GM19452 (cell line): ENCODE results near the gene RNF13.
"Not testable (repeated sequence)": the region's sequence is repeated elsewhere in the genome, so short reads cannot be mapped to it uniquely, and the experiment has no call there.

Source experiments
- ATAC-seq: cut with Tn5 transposase; IDR thresholded peaks from one replicate; pipeline ENCODE4 v1.9.1; 2021; ENCODE audit not compliant: unreplicated experiment

Gene RNF13

GRCh38 chr3:149894205-149894604, 81.2 kb downstream of the RNF13 start:
- no peak for ATAC-seq

GRCh38 chr3:149895339-149895738, 82.3 kb downstream of the RNF13 start:
- no peak for ATAC-seq

- ATAC-seq = no peak
Observed at GRCh38 chr3:149895769-149896168, 82.8 kb downstream of the RNF13 start.

GRCh38 chr3:149898771-149899170, 85.8 kb downstream of the RNF13 start:
- no peak for ATAC-seq

- no peak for ATAC-seq
Observed at GRCh38 chr3:149900322-149900721, 87.3 kb downstream of the RNF13 start.

GRCh38 chr3:149901770-149902169, 88.8 kb downstream of the RNF13 start:
- no peak for ATAC-seq

GRCh38 chr3:149902498-149903139, 89.6 kb downstream of the RNF13 start:
- ATAC-seq = no peak

GRCh38 chr3:149906036-149906435, 93.0 kb downstream of the RNF13 start:
- ATAC-seq = no peak

- ATAC-seq = no peak
Observed at GRCh38 chr3:149908424-149908957, 95.5 kb downstream of the RNF13 start.

GRCh38 chr3:149909923-149910322, 96.9 kb downstream of the RNF13 start:
- ATAC-seq = no peak

GRCh38 chr3:149917124-149917667, 104.2 kb downstream of the RNF13 start:
- no peak for ATAC-seq

- ATAC-seq = no peak
Observed at GRCh38 chr3:149919509-149919908, 106.5 kb downstream of the RNF13 start.

- ATAC-seq = no peak
Observed at GRCh38 chr3:149920119-149920518, 107.1 kb downstream of the RNF13 start.

- ATAC-seq = no peak
Observed at GRCh38 chr3:149933008-149933407, 120.0 kb downstream of the RNF13 start.

GRCh38 chr3:149933858-149934257, 120.8 kb downstream of the RNF13 start:
- ATAC-seq = no peak

- no peak for ATAC-seq
Observed at GRCh38 chr3:149934524-149934923, 121.5 kb downstream of the RNF13 start.

- no peak for ATAC-seq
Observed at GRCh38 chr3:149936812-149937230, 123.8 kb downstream of the RNF13 start.

GRCh38 chr3:149938392-149939055, 125.5 kb downstream of the RNF13 start:
- not testable (repeated sequence) for ATAC-seq

- no peak for ATAC-seq
Observed at GRCh38 chr3:149941186-149941585, 128.2 kb downstream of the RNF13 start.

GRCh38 chr3:149941946-149942345, 128.9 kb downstream of the RNF13 start:
- no peak for ATAC-seq

- no peak for ATAC-seq
Observed at GRCh38 chr3:149942409-149942808, 129.4 kb downstream of the RNF13 start.

GRCh38 chr3:149943966-149944365, 131.0 kb downstream of the RNF13 start:
- ATAC-seq = not testable (repeated sequence)
